HepG2 (cell line): ENCODE measurements around the gene IFIT1. TPM values are rescaled to one million over a fixed set of nuclear protein-coding genes. Genes with fewer than 3 reads are reported as not detected.

ENCODE experiments used
- polyA plus RNA-seq, 8 experiments: library from polyadenylated mRNA; depleted of rRNA in 3 of 8; stranded (reverse) in 7 of 8; unstranded in 1 of 8; fragments of >200 nt; fragmentation: Illumina TruSeq in 4 of 8; extraction: Trizol in 4 of 8; gene quantifications; 2 replicates each; pipeline versions ENCODE4 v1.2.1 to v1.2.3, GENCODE V29; 2011 to 2016; ENCODE audit warnings: low read depth in 4 of 8, missing spikeins in 1 of 8, mixed read lengths in 1 of 8; ENCODE audit not compliant: insufficient read depth in 1 of 8
- total RNA-seq, 5 experiments: library from RNA; depleted of rRNA; stranded (reverse); fragments of >200 nt; fragmentation: Illumina TruSeq; extraction: Trizol; gene quantifications; 2 replicates each; pipeline ENCODE4 v1.2.3, GENCODE V29; 2016; ENCODE audit warnings: low read depth in 1 of 5

Gene IFIT1
- total and polyA plus RNA-seq, 2 of the 13 experiments (the other 11 are each of a cell fraction or from before 2014, with no cell fraction given) = 1.5 to 5.5 TPM

Other genes with a start within 250 kb of the IFIT1 start
- gene CH25H, start 185.3 kb upstream of the IFIT1 start, total RNA-seq (2016; rRNA removed; fragmentation: Illumina TruSeq; extraction: Trizol) = not detected in 2 replicates
- not detected in 2 replicates for gene CH25H, start 185.3 kb upstream of the IFIT1 start, polyA plus RNA-seq (2011; rRNA removed)
- 50.6 and 79.5 TPM in 2 replicates for gene LIPA, start 140.8 kb upstream of the IFIT1 start, total RNA-seq (2016; rRNA removed; fragmentation: Illumina TruSeq; extraction: Trizol)
- 54.4 and 57.1 TPM in 2 replicates for gene LIPA, start 140.8 kb upstream of the IFIT1 start, polyA plus RNA-seq (2011; rRNA removed)
- 0.15 and 0.27 TPM in 2 replicates for gene IFIT2, start 90.6 kb upstream of the IFIT1 start, total RNA-seq (2016; rRNA removed; fragmentation: Illumina TruSeq; extraction: Trizol)
- gene IFIT2, start 90.6 kb upstream of the IFIT1 start, polyA plus RNA-seq (2011; rRNA removed) = 0.04 and 0.07 TPM in 2 replicates
- 3.1 and 4.3 TPM in 2 replicates for gene IFIT3, start 64.6 kb upstream of the IFIT1 start, total RNA-seq (2016; rRNA removed; fragmentation: Illumina TruSeq; extraction: Trizol)
- 0.48 and 0.56 TPM in 2 replicates for gene IFIT3, start 64.6 kb upstream of the IFIT1 start, polyA plus RNA-seq (2011; rRNA removed)
- gene IFIT1B, start 14.6 kb upstream of the IFIT1 start, total RNA-seq (2016; rRNA removed; fragmentation: Illumina TruSeq; extraction: Trizol) = not detected in 2 replicates
- gene IFIT1B, start 14.6 kb upstream of the IFIT1 start, polyA plus RNA-seq (2011; rRNA removed) = not detected in 2 replicates
- gene IFIT5, start 21.9 kb downstream of the IFIT1 start, total RNA-seq (2016; rRNA removed; fragmentation: Illumina TruSeq; extraction: Trizol) = 8.3 and 12.5 TPM in 2 replicates
- gene IFIT5, start 21.9 kb downstream of the IFIT1 start, polyA plus RNA-seq (2011; rRNA removed) = 2.1 and 2.2 TPM in 2 replicates
- 0.02 TPM in 1 of 2 replicates, not detected in the other for gene SLC16A12, start 143.0 kb downstream of the IFIT1 start, total RNA-seq (2016; rRNA removed; fragmentation: Illumina TruSeq; extraction: Trizol)
- 0.07 TPM in 1 of 2 replicates, not detected in the other for gene SLC16A12, start 143.0 kb downstream of the IFIT1 start, polyA plus RNA-seq (2011; rRNA removed)